ENCODE results near the gene KRTAP2-1. TPM values are rescaled to one million over a fixed set of nuclear protein-coding genes. Genes with fewer than 3 reads are reported as not detected.
"Not testable (repeated sequence)": the region's sequence is repeated elsewhere in the genome, so short reads cannot be mapped to it uniquely, and the experiment has no call there.

Gene KRTAP2-1
- total RNA-seq, 4 donors from 2014 or later, result not detected

GRCh38 chr17:41067281-41067680 is 20.2 kb upstream of the KRTAP2-1 start:
- no peak for ATAC-seq
- H3K9me3 ChIP-seq, result no peaks in the 10 kb centered on the region
- no peak overlapping the region for H3K4me3 ChIP-seq
- no peaks in the 10 kb centered on the region for H3K4me1 ChIP-seq
- intact Hi-C loops (cut with DNase I; ENCODE audit: low total_unique reads) (no loop called here), in situ Hi-C loops (cut with MboI; ENCODE audit: low sequenced_read_pairs in 4 of 4) (loop anchor here in 1 of 4 donors (25.0 kb wide), 1 partner anchor 105 kb away; the partner anchor contains the start of gene KRT39)
- no peak for TF ChIP-seq POLR2A (IDR thresholded peaks at IDR 0.05)
- TF ChIP-seq CTCF (IDR thresholded peaks at IDR 0.05 in 4 of 5, conservative IDR thresholded peaks at IDR 0.05 in 1 of 5), result no peak
- no peaks in the 10 kb centered on the region for H3K36me3 ChIP-seq
- H3K27ac ChIP-seq, result no peak overlapping the region
- H3K27me3 ChIP-seq, result peaks cover 0 to 4% (median 0%) of the 10 kb centered on the region in 3 donors
- DNase-seq, result no peak

DNA sequence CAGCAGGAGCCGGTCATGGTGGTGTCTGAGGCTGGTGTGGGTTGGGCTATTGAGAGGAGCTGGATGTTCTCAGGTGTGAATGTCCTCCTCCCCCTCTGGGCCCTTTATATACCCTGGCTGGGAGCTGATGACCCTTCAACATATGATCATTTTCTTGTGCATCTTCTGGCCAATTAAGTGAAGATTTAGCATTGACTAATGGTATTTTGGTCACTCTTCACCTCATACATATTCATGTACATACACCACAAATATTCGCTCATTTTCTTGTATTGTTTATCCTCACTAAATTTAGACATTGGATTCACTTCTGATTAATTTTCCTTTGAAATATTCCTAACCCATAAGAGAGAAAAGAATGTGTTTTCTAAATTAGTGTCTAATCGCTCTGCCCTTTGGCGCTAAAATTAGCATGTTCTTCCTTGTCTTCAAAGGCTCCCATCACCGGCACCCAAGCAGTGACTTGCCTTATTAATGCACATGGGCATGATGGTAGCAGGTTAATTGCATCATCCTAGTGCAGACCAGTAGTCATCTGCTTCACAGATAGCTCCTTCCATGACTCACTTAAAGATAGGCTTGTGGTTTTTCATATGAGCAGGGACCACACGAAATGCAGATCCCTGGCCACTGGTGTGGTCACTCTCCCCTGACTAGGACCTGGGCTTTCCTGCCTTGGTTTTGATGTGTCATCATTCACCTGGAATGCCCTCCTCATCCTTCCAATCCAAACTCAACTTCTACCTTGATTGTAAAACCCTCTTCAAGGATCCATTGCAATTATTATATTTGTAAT is 18.9 kb upstream of the KRTAP2-1 start, which contains the start of gene KRTAP2-4:
Gene KRTAP2-4, minus strand, starts transcription at position 51 of the 796 bp plus-strand sequence. Its CDS starts 34 bp downstream, at position 17.
- Histone ChIP-seq H3K27me3 (peaks cover 0 to 4% (median 0%) of the 10 kb centered on the region in 3 donors), H3K9me3 (no peaks in the 10 kb centered on the region), H3K36me3 (no peaks in the 10 kb centered on the region), H3K4me1 (no peaks in the 10 kb centered on the region), H3K4me3 (no peak within 1 kb of the TSS), H3K27ac (no peak within 1 kb of the TSS)
- no peak for ATAC-seq
- intact Hi-C loops (cut with DNase I; ENCODE audit: low total_unique reads), result no loop called here
- no peak for DNase-seq
- in situ Hi-C loops (cut with MboI; ENCODE audit: low sequenced_read_pairs in 4 of 4), result loop anchor here in 1 of 4 donors (25.0 kb wide), 1 partner anchor 104 kb away; the partner anchor contains the start of gene KRT39
- no peak for TF ChIP-seq CTCF (IDR thresholded peaks at IDR 0.05 in 4 of 5, conservative IDR thresholded peaks at IDR 0.05 in 1 of 5)
- TF ChIP-seq POLR2A (IDR thresholded peaks at IDR 0.05), result no peak

GRCh38 chr17:41065016-41065689 is 18.0 kb upstream of the KRTAP2-1 start:
- H3K9me3 ChIP-seq; DNase-seq; ATAC-seq; H3K27ac ChIP-seq; intact Hi-C loops (cut with DNase I; ENCODE audit: low total_unique reads); H3K36me3 ChIP-seq; H3K4me1 ChIP-seq; H3K27me3 ChIP-seq; H3K4me3 ChIP-seq: not testable (repeated sequence)
- in situ Hi-C loops (cut with MboI; ENCODE audit: low sequenced_read_pairs in 4 of 4), result loop anchor here in 1 of 4 donors (25.0 kb wide), 1 partner anchor 103 kb away; the partner anchor contains the start of gene KRT39

DNA sequence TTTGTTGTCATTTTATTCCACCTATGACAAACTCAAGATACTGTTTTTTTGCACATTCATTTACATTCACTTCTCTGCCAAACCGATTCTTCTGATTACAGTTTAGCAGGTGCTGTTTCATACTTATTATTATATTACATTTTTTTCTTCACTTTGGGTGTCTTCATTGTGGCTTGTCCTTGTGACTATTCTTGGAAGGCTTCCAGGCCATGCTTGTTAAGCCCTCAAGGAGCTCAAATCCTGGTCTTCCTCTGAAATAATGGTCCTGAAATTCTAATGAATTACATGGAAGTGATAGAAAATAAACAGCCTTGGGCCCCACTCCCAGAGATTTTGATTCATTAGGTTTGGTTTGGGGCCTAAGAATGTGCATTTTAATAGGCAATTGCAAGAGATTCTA is 17.2 kb upstream of the KRTAP2-1 start:
- no peaks in the 10 kb centered on the region for H3K9me3 ChIP-seq
- H3K27me3 ChIP-seq, result peaks cover 0 to 6% (median 0%) of the 10 kb centered on the region in 3 donors
- TF ChIP-seq CTCF (IDR thresholded peaks at IDR 0.05 in 4 of 5, conservative IDR thresholded peaks at IDR 0.05 in 1 of 5) (no peak), POLR2A (IDR thresholded peaks at IDR 0.05) (no peak)
- DNase-seq, result no peak
- H3K36me3 ChIP-seq, result no peaks in the 10 kb centered on the region
- H3K4me3 ChIP-seq, result no peak overlapping the region
- H3K4me1 ChIP-seq, result no peaks in the 10 kb centered on the region
- intact Hi-C loops (cut with DNase I; ENCODE audit: low total_unique reads) (no loop called here), in situ Hi-C loops (cut with MboI; ENCODE audit: low sequenced_read_pairs in 4 of 4) (loop anchor here in 1 of 4 donors (25.0 kb wide), 1 partner anchor 102 kb away; the partner anchor contains the start of gene KRT39)
- no peak for ATAC-seq
- H3K27ac ChIP-seq, result no peak overlapping the region

DNA sequence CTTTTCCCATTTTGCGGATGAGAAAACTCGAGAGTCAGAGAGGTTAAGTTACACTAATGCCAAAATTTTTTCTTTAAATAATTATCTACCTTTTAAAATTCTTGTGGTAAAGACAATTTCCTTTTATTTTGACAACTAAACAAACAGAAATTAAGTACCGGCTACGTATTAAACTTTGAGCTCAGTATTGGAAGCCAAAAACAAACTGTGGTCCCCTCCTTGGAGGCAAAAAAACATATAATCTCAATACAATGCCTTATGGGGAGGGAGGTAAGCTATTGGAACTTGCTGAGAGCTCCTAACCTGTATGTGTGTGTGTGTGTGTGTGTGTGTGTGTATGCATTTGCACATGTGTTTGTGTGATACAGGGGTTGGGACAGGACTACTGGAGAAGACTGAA is 16.3 kb upstream of the KRTAP2-1 start:
- no peaks in the 10 kb centered on the region for H3K36me3 ChIP-seq
- ATAC-seq, result no peak
- no peaks in the 10 kb centered on the region for H3K4me1 ChIP-seq
- intact Hi-C loops (cut with DNase I; ENCODE audit: low total_unique reads), result no loop called here
- H3K27me3 ChIP-seq, result peaks cover 0 to 14% (median 0%) of the 10 kb centered on the region in 3 donors
- in situ Hi-C loops (cut with MboI; ENCODE audit: low sequenced_read_pairs in 4 of 4), result loop anchor here in 1 of 4 donors (25.0 kb wide), 1 partner anchor 101 kb away; the partner anchor contains the start of gene KRT39
- DNase-seq, result no peak
- TF ChIP-seq POLR2A (IDR thresholded peaks at IDR 0.05), result no peak
- TF ChIP-seq CTCF (IDR thresholded peaks at IDR 0.05 in 4 of 5, conservative IDR thresholded peaks at IDR 0.05 in 1 of 5), result no peak
- no peaks in the 10 kb centered on the region for H3K9me3 ChIP-seq
- H3K4me3 ChIP-seq, result no peak overlapping the region
- no peak overlapping the region for H3K27ac ChIP-seq

Measured in gastrocnemius medialis (tissue), 4 donors.